ENCODE measurements around the gene GRIK3.

DNA sequence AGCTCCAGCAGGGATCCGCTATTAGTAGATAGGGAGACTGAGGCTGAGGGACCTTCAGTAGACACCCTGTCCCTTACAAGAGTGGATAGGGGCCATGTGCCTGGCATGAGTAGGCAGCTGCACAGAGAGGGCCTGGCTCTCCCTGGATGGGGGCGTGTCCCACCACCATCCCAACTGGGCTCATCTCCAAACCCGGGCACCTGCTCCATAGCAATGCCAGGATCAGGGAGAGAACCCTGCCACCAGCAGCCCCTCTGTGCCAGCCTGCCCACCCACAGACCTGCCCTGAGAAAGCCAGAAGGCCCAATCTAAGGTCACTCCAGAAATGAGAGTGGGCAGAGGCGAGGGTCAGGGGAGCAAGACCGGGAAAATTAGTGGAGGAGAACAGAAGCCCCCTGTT is 121.3 kb downstream of the GRIK3 start:
- no peak for TF ChIP-seq EZH2 (IDR thresholded peaks at IDR 0.05; ENCODE audit: borderline replicate concordance, low read length)
- TF ChIP-seq, protein P1, sequence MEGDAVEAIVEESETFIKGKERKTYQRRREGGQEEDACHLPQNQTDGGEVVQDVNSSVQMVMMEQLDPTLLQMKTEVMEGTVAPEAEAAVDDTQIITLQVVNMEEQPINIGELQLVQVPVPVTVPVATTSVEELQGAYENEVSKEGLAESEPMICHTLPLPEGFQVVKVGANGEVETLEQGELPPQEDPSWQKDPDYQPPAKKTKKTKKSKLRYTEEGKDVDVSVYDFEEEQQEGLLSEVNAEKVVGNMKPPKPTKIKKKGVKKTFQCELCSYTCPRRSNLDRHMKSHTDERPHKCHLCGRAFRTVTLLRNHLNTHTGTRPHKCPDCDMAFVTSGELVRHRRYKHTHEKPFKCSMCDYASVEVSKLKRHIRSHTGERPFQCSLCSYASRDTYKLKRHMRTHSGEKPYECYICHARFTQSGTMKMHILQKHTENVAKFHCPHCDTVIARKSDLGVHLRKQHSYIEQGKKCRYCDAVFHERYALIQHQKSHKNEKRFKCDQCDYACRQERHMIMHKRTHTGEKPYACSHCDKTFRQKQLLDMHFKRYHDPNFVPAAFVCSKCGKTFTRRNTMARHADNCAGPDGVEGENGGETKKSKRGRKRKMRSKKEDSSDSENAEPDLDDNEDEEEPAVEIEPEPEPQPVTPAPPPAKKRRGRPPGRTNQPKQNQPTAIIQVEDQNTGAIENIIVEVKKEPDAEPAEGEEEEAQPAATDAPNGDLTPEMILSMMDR (conservative IDR thresholded peaks at IDR 0.05 in 1 of 2, IDR thresholded peaks at IDR 0.05 in 1 of 2; ENCODE audit: extremely low read depth in 1 of 2, insufficient read depth in 1 of 2, low read depth in 1 of 2, low read length in 2 of 2): no peak
